ENCODE results near the gene OGG1.
A peak's percentile ranks its signal among the peaks of the same experiment; 100 is the strongest.

OGG1 gene

DNA sequence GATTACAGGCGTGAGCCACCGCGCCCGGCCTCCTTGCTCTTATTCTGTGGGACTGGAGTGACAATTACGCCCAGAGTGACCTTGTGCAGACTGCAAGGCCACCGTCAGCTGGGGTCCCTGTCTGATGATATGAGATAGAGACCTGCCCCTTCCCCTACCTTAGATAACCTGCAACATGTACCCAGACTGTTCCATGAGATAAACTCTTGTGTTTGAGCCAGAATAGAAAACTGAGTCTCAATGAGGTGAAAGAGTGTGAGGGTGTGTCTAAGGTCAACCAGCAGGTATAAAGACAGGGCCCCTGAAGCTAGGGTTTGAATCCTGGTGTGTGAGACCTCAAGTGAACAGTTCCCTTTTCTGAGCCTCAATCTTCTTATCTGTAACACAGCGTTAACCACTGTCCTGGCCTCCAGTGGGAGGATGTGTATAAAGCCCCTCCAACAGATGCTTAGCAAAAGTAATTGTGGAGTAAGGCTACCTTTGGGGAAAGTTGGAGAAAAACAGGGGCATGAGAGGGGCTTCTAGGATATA, 36.5 kb downstream of the OGG1 start:
- no peak for DNase-seq (ENCODE audit: low spot score)

DNA sequence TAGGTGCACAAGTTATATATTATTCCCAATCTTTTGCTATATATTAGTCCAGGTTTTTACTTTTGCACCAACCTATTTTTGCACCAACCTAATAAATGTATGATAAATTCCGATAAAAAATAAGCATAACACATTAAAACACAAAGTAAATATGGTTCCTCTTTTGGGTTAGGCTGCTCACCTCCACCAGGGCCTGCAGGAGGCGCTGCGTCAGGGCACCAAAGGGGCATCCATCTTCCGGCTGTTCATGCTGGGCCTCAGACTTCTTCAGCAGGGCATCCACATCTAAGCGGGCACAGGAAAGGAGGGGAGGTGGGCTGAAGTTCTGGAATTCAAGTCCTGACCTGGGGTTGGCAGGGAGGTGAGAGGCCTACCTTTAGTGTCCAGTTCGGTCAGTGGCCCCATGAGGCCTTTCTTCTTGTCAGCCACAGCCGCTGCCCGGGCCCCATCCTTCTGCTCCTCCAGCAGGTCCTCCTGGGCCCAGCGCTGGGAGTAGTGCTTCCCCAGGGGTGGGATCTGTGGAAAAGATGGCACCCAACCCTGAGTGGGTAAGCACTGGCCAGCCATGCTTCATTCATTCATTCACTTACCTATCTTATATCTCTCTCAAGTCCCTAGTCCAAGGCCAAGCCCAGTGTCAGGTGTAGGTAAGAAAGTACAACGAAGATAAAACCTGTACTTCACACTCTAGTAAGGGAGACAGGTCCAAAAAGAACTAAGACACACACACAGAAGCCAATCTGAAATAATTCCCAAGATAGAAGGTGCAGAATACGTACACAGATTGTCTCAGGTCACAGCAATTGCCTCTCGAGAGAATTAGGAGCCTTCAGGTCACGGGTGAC, 37.3 kb downstream of the OGG1 start:
- DNase-seq (ENCODE audit: low spot score), result no peak

GRCh38 chr3:9787714-9788113, 38.0 kb downstream of the OGG1 start:
- no peak for DNase-seq (ENCODE audit: low spot score)

DNA sequence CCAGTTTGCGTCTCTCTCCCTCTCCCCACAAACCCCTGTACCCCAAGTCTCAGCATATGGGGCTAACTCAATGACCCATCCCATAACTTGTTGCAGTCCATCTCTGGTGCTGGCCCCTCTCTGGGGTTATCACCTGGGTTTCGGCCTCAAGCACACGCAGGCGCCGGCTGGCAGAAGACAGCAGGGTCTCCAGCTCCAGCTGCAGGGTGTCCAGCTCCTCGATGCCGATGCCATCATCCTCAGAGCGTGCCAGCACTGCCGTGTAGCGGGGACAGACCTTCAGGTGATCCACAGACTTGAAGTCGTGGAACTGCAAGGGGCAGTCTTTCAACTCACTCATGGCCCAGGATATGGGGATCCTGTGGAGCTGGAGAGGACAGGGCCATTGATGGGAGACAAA, 41.4 kb downstream of the OGG1 start:
- no peak for DNase-seq (ENCODE audit: low spot score)

GRCh38 chr3:9791790-9792404, 42.1 kb downstream of the OGG1 start:
- no peak for DNase-seq (ENCODE audit: low spot score)

GRCh38 chr3:9792405-9793160, 42.8 kb downstream of the OGG1 start, which contains the start of the genes ARPC4 and TADA3:
Gene ARPC4, plus strand, starts transcription at chr3:9793082. Its CDS starts 40 bp downstream, at chr3:9793122.
Gene TADA3, minus strand, starts transcription at chr3:9792473. Its CDS starts 1,007 bp downstream, at chr3:9791466.
- DNase-seq (ENCODE audit: low spot score), result peak; percentile 97

DNA sequence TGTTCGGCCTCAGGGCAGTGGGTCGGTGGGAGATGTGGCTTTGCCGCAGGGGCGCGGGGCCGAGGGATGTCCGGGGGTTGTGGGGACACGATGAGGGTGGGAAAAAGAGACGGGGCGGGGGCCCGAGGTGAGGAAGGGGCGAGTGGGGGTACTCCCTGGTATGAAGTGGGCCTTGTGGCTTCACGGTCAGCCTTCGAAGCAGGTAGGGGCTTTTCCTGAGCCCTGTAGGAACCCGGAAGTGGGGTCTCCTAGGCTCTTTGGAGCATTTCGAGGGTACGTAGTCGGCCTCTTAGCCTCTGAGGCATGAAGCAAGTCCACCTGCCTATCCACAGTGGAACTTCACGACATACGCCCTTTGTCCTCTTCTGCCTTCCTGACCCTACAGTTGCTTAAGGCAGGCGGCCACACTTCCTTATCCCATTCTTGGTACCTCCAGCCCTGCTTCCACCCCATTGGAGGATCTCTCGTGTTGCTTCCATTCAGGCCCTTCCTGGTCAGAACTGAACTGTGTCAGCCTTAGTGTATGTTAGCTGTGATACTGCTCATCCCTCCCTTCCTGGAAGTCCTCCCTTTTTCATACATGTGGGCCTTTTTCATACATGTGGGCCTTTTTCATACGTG, 43.5 kb downstream of the OGG1 start:
- DNase-seq (ENCODE audit: low spot score), result no peak

DNA sequence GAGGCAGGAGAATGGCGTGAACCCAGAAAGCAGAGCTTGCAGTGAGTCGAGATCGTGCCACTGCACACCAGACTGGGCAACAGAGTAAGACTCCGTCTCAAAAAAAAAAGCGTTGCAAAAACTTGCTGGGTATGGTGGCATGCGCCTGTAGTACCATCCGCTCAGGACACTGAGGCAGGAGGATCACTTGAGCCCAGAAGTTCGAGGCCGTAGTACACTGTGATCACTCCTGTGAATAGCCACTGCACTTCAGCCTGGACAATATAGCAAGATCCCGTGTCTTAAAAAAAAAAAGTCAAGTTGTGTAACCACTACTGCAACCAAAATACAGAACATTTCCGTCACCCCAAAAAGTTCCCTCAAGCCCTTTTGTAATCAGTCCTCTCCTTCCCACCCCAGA, 44.6 kb downstream of the OGG1 start:
- DNase-seq (ENCODE audit: low spot score), result no peak

- DNase-seq (ENCODE audit: low spot score), result peak; percentile 53
Measured at GRCh38 chr3:9795207-9795606, 45.5 kb downstream of the OGG1 start.

DNA sequence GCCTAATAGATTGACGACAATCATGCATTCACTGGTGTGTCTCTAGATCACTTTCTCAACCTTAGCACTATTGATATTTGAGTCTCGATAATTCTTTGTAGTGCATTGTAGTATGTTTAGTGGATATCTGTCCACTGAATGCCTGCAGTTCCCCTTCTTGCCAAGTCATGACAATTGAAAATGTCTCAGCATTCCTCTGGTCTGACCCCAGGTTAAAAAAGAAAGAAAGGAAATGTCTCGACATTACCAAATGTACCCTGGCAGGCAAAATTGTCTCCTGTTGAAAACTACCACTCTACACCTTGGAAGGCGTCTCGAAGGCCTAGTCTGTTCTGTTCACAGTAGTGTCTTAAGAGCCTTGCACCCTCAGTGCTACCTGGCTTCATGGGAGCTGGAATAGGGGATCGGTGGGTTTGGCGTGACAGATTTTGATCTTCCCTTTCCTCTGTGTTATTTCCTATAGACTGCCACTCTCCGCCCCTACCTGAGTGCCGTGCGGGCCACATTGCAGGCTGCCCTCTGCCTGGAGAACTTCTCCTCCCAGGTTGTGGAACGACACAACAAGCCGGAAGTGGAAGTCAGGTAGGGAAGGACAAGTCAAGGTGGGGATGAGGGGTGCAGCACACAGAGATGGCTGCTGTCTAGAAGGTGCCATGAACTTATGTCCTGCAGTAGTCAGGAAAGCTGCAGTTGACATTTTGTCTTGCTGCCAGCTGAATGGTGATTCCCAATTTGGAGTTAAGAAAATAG, 47.6 kb downstream of the OGG1 start:
- DNase-seq (ENCODE audit: low spot score), result no peak

DNA sequence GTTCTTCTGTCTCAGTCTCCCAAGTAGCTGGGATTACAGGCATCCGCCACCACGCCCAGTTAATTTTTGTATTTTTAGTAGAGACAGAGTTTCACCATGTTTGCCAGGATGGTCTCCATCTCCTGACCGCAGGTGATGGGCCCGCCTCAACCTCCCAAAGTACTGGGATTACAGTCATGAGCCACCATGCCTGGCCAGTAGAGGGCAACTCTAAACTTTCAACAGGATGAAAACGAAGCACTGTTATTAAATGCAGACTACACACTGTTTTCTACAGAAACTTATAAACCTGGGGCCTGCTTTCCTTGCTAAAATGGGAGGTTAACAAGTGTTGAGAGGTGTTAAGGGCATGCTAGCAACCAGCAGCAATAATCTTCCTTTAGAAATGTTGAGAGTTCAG, 50.8 kb downstream of the OGG1 start:
- no peak for DNase-seq (ENCODE audit: low spot score)

DNA sequence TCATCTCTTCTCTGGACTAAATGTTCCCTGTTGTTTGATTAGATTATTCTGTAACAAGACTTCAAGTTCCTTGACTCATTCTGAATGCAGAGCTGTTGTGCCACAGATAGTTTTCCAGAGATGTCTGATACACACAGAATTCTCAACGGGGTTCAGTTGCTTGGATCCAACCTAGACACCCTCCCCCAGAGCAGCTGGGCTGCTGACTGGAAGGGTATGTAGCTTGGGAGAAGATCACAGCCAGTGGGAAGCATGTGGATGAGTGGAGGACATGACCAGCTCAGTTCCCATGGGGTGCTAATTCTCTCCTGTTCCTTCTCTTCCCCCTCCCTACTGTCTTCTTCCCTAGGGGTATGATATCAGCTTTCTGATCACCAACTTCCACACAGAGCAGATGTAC, 53.7 kb downstream of the OGG1 start:
- no peak for DNase-seq (ENCODE audit: low spot score)

DNA sequence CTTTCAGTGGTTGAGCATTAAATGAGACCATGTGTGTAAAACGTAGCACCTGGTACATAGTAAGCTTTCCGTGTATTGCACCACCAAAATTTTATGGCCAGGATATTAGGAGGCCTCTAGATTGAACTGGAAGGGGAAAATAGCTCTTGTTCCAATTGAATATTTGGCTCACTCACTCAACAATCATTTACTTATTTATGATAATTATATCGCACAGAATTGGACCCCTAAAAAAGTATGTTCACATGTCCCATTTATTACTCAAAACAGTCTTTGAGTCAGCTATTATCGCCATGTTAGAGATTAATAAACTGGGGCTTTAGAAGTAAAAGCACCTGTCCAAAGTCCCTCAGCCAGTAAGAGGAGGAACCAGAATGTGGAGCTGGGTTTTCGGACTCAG, 55.2 kb downstream of the OGG1 start:
- DNase-seq (ENCODE audit: low spot score), result no peak

GRCh38 chr3:9806137-9806536, 56.4 kb downstream of the OGG1 start:
- DNase-seq (ENCODE audit: low spot score), result no peak

Measured in pons (tissue), 1 donor.